ENCODE data around the gene MAPK8IP2. TPM values are rescaled to one million over a fixed set of nuclear protein-coding genes. Genes with fewer than 3 reads are reported as not detected.

The MAPK8IP2 gene
- total and polyA plus RNA-seq, 2 donors from 2014 or later, result 1.0 to 1.1 TPM

GRCh38 chr22:50603511-50604255, 3.1 kb downstream of the MAPK8IP2 start:
- FAIRE-seq, result no peak
- no peak for TF ChIP-seq CTCF (IDR thresholded peaks at IDR 0.05; ENCODE audit: borderline replicate concordance, extremely low read depth, insufficient read depth)
- H3K9ac ChIP-seq (ENCODE audit: low read length in 3 of 3), result no peak overlapping the region
- peaks cover 18% of the 10 kb centered on the region for H3K27me3 ChIP-seq (ENCODE audit: control insufficient read depth, insufficient read depth, low read length)
- H3K9me3 ChIP-seq (ENCODE audit: control insufficient read depth in 2 of 3, insufficient read depth in 1 of 3, low read length in 3 of 3), result no peaks in the 10 kb centered on the region
- intact Hi-C loops (cut with DNase I), result no loop called here
- peak in 1 of 5 donors; percentile 61 for DNase-seq
- peaks cover 0 to 2% (median 0%) of the 10 kb centered on the region in 3 donors for H3K4me1 ChIP-seq (ENCODE audit: control insufficient read depth in 2 of 3, insufficient read depth in 2 of 3, low read depth in 1 of 3, low read length in 3 of 3)
- no peak overlapping the region for H3K4me3 ChIP-seq (ENCODE audit: low read length in 3 of 3)
- H3K27ac ChIP-seq (ENCODE audit: low read depth in 2 of 2, low read length in 2 of 2), result no peak overlapping the region
- H3K36me3 ChIP-seq (ENCODE audit: control insufficient read depth in 2 of 3, insufficient read depth in 3 of 3, low read length in 3 of 3), result no peaks in the 10 kb centered on the region

GRCh38 chr22:50604256-50605001, 3.8 kb downstream of the MAPK8IP2 start:
- intact Hi-C loops (cut with DNase I), result no loop called here
- no peak overlapping the region for H3K4me3 ChIP-seq (ENCODE audit: low read length in 3 of 3)
- H3K4me1 ChIP-seq (ENCODE audit: control insufficient read depth in 2 of 3, insufficient read depth in 2 of 3, low read depth in 1 of 3, low read length in 3 of 3), result peaks cover 0 to 2% (median 0%) of the 10 kb centered on the region in 3 donors
- H3K27me3 ChIP-seq (ENCODE audit: control insufficient read depth, insufficient read depth, low read length), result peaks cover 18% of the 10 kb centered on the region
- H3K36me3 ChIP-seq (ENCODE audit: control insufficient read depth in 2 of 3, insufficient read depth in 3 of 3, low read length in 3 of 3), result no peaks in the 10 kb centered on the region
- H3K9me3 ChIP-seq (ENCODE audit: control insufficient read depth in 2 of 3, insufficient read depth in 1 of 3, low read length in 3 of 3), result no peaks in the 10 kb centered on the region
- no peak overlapping the region for H3K9ac ChIP-seq (ENCODE audit: low read length in 3 of 3)
- FAIRE-seq, result no peak
- no peak for TF ChIP-seq CTCF (IDR thresholded peaks at IDR 0.05; ENCODE audit: borderline replicate concordance, extremely low read depth, insufficient read depth)
- DNase-seq, result peak in 1 of 5 donors; percentile 58
- H3K27ac ChIP-seq (ENCODE audit: low read depth in 2 of 2, low read length in 2 of 2), result no peak overlapping the region

- intact Hi-C loops (cut with DNase I), result no loop called here
Observed at GRCh38 chr22:50605002-50605612, 4.5 kb downstream of the MAPK8IP2 start.

More at GRCh38 chr22:50605002-50605612, 4.5 kb downstream of the MAPK8IP2 start:
- no peaks in the 10 kb centered on the region for H3K9me3 ChIP-seq (ENCODE audit: control insufficient read depth in 2 of 3, insufficient read depth in 1 of 3, low read length in 3 of 3)
- no peaks in the 10 kb centered on the region for H3K36me3 ChIP-seq (ENCODE audit: control insufficient read depth in 2 of 3, insufficient read depth in 3 of 3, low read length in 3 of 3)
- no peak for TF ChIP-seq CTCF (IDR thresholded peaks at IDR 0.05; ENCODE audit: borderline replicate concordance, extremely low read depth, insufficient read depth)
- no peaks in the 10 kb centered on the region for H3K4me1 ChIP-seq (ENCODE audit: control insufficient read depth in 2 of 3, insufficient read depth in 2 of 3, low read depth in 1 of 3, low read length in 3 of 3)
- no peak for DNase-seq
- H3K27me3 ChIP-seq (ENCODE audit: control insufficient read depth, insufficient read depth, low read length), result peaks cover 14% of the 10 kb centered on the region
- no peak for FAIRE-seq
- H3K27ac ChIP-seq (ENCODE audit: low read depth in 2 of 2, low read length in 2 of 2), result no peak overlapping the region
- no peak overlapping the region for H3K4me3 ChIP-seq (ENCODE audit: low read length in 3 of 3)
- no peak overlapping the region for H3K9ac ChIP-seq (ENCODE audit: low read length in 3 of 3)

Data from kidney (tissue), 14 donors.